CD4-positive, alpha-beta T cell (primary cell): ENCODE measurements around the gene SSB. TPM values are rescaled to one million over a fixed set of nuclear protein-coding genes. Genes with fewer than 3 reads are reported as not detected.

Experiments used
- ATAC-seq: fragments of 200-7000 bp; cut with Tn5 transposase; one replicate; pipeline ENCODE4 v1.10.0; 2022; ENCODE audit warnings: mild to moderate bottlenecking; ENCODE audit not compliant: poor library complexity
- CTCF ChIA-PET: fragments of 350-600 bp; sonication (Branson Sonifier 250); formaldehyde crosslinking; loops from one replicate; lab custom pipeline; 2021; ENCODE audit warnings: antibody characterized with exemption, inconsistent platforms; lab: Charles Lee
- POLR2A ChIA-PET: fragments of 350-600 bp; sonication (Branson Sonifier 250); formaldehyde crosslinking; loops from one replicate; lab custom pipeline; 2021; ENCODE audit warnings: antibody characterized with exemption, inconsistent platforms; lab: Charles Lee
- DNase-seq, 14 experiments: peaks; one replicate each; pipeline ENCODE4 v3.0.0-alpha.2; 2013 to 2020; ENCODE audit warnings: mixed read lengths in 2 of 14
- H3K27ac ChIP-seq, 2 donors: one replicate each; pipeline versions ENCODE4 v1.5.1 to v1.7.0; 2013; ENCODE audit warnings: low read length in 2 of 2, low read depth in 1 of 2, mild to moderate bottlenecking in 1 of 2
- H3K27me3 ChIP-seq, 2 experiments: 1 replicate in 1 of 2; 2 replicates in 1 of 2; pipeline versions ENCODE4 v1.6.1 to v1.7.0; 2013; ENCODE audit warnings: low read length in 2 of 2, control low read depth in 1 of 2, mild to moderate bottlenecking in 1 of 2, moderate library complexity in 1 of 2; ENCODE audit not compliant: insufficient read depth in 2 of 2, control insufficient read depth in 1 of 2
- H3K36me3 ChIP-seq: one replicate; pipeline ENCODE4 v1.6.1; 2013; ENCODE audit warnings: low read length, control low read depth; ENCODE audit not compliant: insufficient read depth
- H3K4me1 ChIP-seq: one replicate; pipeline ENCODE4 v1.6.1; 2013; ENCODE audit warnings: low read length, control low read depth; ENCODE audit not compliant: insufficient read depth
- H3K4me3 ChIP-seq: one replicate; pipeline ENCODE4 v1.5.1; 2013; ENCODE audit warnings: mild to moderate bottlenecking, low read length, moderate library complexity
- H3K9me3 ChIP-seq, 2 experiments: 1 replicate in 1 of 2; 2 replicates in 1 of 2; pipeline versions ENCODE4 v1.6.1 to v1.7.0; 2013; ENCODE audit warnings: low read length in 2 of 2, mild to moderate bottlenecking in 2 of 2, control low read depth in 1 of 2, moderate library complexity in 1 of 2; ENCODE audit not compliant: control insufficient read depth in 1 of 2, insufficient read depth in 1 of 2
- H3K27ac Mint-ChIP-seq: one replicate; pipeline ENCODE4 v1.8.0; 2020; ENCODE audit warnings: mixed read lengths
- H3K27me3 Mint-ChIP-seq: one replicate; pipeline ENCODE4 v1.8.0; 2021; ENCODE audit warnings: mixed read lengths
- H3K36me3 Mint-ChIP-seq: one replicate; pipeline ENCODE4 v1.8.0; 2021; ENCODE audit warnings: low read depth, mixed read lengths
- H3K4me1 Mint-ChIP-seq: one replicate; pipeline ENCODE4 v1.8.0; 2021; ENCODE audit warnings: low read depth, mixed read lengths
- H3K4me3 Mint-ChIP-seq: one replicate; pipeline ENCODE4 v1.8.0; 2020; ENCODE audit warnings: mild to moderate bottlenecking, mixed read lengths
- H3K9me3 Mint-ChIP-seq: one replicate; pipeline ENCODE4 v1.8.0; 2020; ENCODE audit warnings: mixed read lengths
- intact Hi-C, 2 experiments: fragments of 100-400 bp; cut with DNase I in 1 of 2; cut with micrococcal nuclease in 1 of 2; formaldehyde crosslinking; loops; one replicate each; pipeline versions ENCODE4 v1.15.1 to v1.9.0; 2023 to 2025; cut with DNase I, micrococcal nuclease
- total RNA-seq, 174 experiments: library from RNA in 2 of 174; stranded (reverse) in 2 of 174; gene quantifications; one replicate each; pipeline ENCODE4 v1.2.3 and lab custom pipeline; 2021 to 2026
- TF ChIP-seq, protein P1 (sequence below): fragments of 200-600 bp; IDR thresholded peaks from one replicate; pipeline ENCODE4 v1.8.0; 2022; ENCODE audit warnings: antibody characterized with exemption, mild to moderate bottlenecking

The SSB gene
- total RNA-seq, 2 experiments from 2014 or later, result 174 to 181 TPM

DNA sequence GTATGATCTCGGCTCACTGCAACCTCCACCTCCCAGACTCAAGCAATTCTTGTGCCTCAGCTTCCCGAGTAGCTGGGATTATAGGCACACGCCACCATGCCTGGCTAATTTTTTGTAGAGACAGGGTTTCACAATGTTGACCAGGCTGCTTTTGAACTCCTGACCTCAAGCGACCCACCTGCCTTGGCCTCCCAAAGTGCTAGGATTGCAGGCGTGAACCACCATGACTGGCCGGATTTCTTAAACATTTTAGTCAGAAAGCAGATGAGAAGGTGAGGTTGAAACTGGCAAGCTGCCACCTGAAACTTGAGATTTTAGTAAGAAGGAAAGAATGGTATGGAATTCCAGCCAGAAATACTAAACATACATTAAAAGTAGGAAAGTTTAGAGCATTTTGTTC is 33.1 kb upstream of the SSB start:
- peaks cover 20% of the 10 kb centered on the region for H3K4me1 ChIP-seq
- peaks cover 0 to 12% of the 10 kb centered on the region in 2 experiments for H3K9me3 ChIP-seq
- TF ChIP-seq, protein P1, sequence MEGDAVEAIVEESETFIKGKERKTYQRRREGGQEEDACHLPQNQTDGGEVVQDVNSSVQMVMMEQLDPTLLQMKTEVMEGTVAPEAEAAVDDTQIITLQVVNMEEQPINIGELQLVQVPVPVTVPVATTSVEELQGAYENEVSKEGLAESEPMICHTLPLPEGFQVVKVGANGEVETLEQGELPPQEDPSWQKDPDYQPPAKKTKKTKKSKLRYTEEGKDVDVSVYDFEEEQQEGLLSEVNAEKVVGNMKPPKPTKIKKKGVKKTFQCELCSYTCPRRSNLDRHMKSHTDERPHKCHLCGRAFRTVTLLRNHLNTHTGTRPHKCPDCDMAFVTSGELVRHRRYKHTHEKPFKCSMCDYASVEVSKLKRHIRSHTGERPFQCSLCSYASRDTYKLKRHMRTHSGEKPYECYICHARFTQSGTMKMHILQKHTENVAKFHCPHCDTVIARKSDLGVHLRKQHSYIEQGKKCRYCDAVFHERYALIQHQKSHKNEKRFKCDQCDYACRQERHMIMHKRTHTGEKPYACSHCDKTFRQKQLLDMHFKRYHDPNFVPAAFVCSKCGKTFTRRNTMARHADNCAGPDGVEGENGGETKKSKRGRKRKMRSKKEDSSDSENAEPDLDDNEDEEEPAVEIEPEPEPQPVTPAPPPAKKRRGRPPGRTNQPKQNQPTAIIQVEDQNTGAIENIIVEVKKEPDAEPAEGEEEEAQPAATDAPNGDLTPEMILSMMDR, result no peak
- CTCF ChIA-PET, result interaction anchor here (1.0 to 1.2 kb wide), 2 partner anchors 286 to 656 kb away, joined by 3 read pairs; no protein-coding TSS in a partner anchor
- H3K27ac ChIP-seq, result no peak overlapping the region
- no peak overlapping the region for H3K4me3 ChIP-seq
- H3K27me3 Mint-ChIP-seq, result peaks cover 21% of the 10 kb centered on the region
- H3K9me3 Mint-ChIP-seq, result no peaks in the 10 kb centered on the region
- DNase-seq, result no peak
- no peaks in the 10 kb centered on the region for H3K36me3 ChIP-seq
- H3K4me1 Mint-ChIP-seq, result peaks cover 13% of the 10 kb centered on the region
- no peak overlapping the region for H3K4me3 Mint-ChIP-seq
- H3K27ac Mint-ChIP-seq, result no peak overlapping the region
- POLR2A ChIA-PET, result no interaction called here
- intact Hi-C loops, result no loop called here
- no peak for ATAC-seq
- no peaks in the 10 kb centered on the region for H3K36me3 Mint-ChIP-seq
- peaks cover 14 to 21% of the 10 kb centered on the region in 2 experiments for H3K27me3 ChIP-seq

- Mint-ChIP-seq H3K27ac (no peak overlapping the region), H3K36me3 (no peaks in the 10 kb centered on the region), H3K4me1 (peaks cover 13% of the 10 kb centered on the region), H3K27me3 (peaks cover 21% of the 10 kb centered on the region), H3K4me3 (peak overlapping the region; percentile 71), H3K9me3 (no peaks in the 10 kb centered on the region)
- TF ChIP-seq, protein P1, result peak; percentile 73
- H3K36me3 ChIP-seq, result no peaks in the 10 kb centered on the region
- intact Hi-C loops, result no loop called here
- no peak overlapping the region for H3K27ac ChIP-seq
- peaks cover 0 to 12% of the 10 kb centered on the region in 2 experiments for H3K9me3 ChIP-seq
- POLR2A ChIA-PET, result no interaction called here
- CTCF ChIA-PET, result no interaction called here
- ATAC-seq (peak; percentile 79), DNase-seq (peak; percentile 23 to 81 (median 46))
- peaks cover 14 to 21% of the 10 kb centered on the region in 2 experiments for H3K27me3 ChIP-seq
- peaks cover 20% of the 10 kb centered on the region for H3K4me1 ChIP-seq
- H3K4me3 ChIP-seq, result no peak overlapping the region
Observed at GRCh38 chr2:169767243-169767888, 31.3 kb upstream of the SSB start.

- H3K27ac Mint-ChIP-seq, result no peak overlapping the region
- H3K27me3 ChIP-seq, result peaks cover 14 to 21% of the 10 kb centered on the region in 2 experiments
- CTCF ChIA-PET, result no interaction called here
- H3K4me1 Mint-ChIP-seq, result peaks cover 13% of the 10 kb centered on the region
- H3K4me3 ChIP-seq, result peak overlapping the region; percentile 62
- TF ChIP-seq, protein P1, result no peak
- no peaks in the 10 kb centered on the region for H3K36me3 ChIP-seq
- peaks cover 21% of the 10 kb centered on the region for H3K27me3 Mint-ChIP-seq
- peaks cover 0 to 12% of the 10 kb centered on the region in 2 experiments for H3K9me3 ChIP-seq
- peaks cover 20% of the 10 kb centered on the region for H3K4me1 ChIP-seq
- intact Hi-C loops, result no loop called here
- no peaks in the 10 kb centered on the region for H3K9me3 Mint-ChIP-seq
- H3K27ac ChIP-seq, result no peak overlapping the region
- DNase-seq (peak in 13 of 14 experiments; percentile 2 to 63 (median 29)), ATAC-seq (peak; percentile 64)
- H3K4me3 Mint-ChIP-seq, result peak overlapping the region; percentile 69
- no peaks in the 10 kb centered on the region for H3K36me3 Mint-ChIP-seq
- POLR2A ChIA-PET, result no interaction called here
Observed at GRCh38 chr2:169768262-169768995, 30.2 kb upstream of the SSB start.
